IMR-90 (cell line): ENCODE measurements around the gene PTK6. TPM values are rescaled to one million over a fixed set of nuclear protein-coding genes. Genes with fewer than 3 reads are reported as not detected.

Source experiments
- ATAC-seq: fragments of 200-7000 bp; cut with Tn5 transposase; 2 replicates; pipeline ENCODE4 v1.9.1; 2020; ENCODE audit warnings: low read depth, mild to moderate bottlenecking, moderate library complexity
- BruUV-seq: library from RNA; stranded (reverse); fragments of 400-500 nt; replicated peaks from 2 replicates; lab custom pipeline; 2021; lab: Mats Ljungman, UMichigan
- CTCF ChIA-PET: fragments of 300-600 bp; formaldehyde crosslinking; extraction: SDS; loops from one replicate; lab custom pipeline; 2021; ENCODE audit warnings: antibody characterized with exemption; lab: Yijun Ruan, JAX
- POLR2A ChIA-PET: fragments of 300-600 bp; sonication (Branson Sonifier 250); formaldehyde crosslinking; loops from one replicate; lab custom pipeline; 2022; ENCODE audit warnings: antibody characterized with exemption; ENCODE audit not compliant: unreplicated experiment; lab: Charles Lee
- DNase-seq: peaks from one replicate; pipeline ENCODE4 v3.0.0; 2013
- H2AFZ ChIP-seq: replicated peaks from 2 replicates; pipeline ENCODE3; 2013; ENCODE audit warnings: low read length, mild to moderate bottlenecking; ENCODE audit not compliant: poor library complexity
- H2AK5ac ChIP-seq: 2 replicates; pipeline ENCODE4 v1.6.1; 2013; ENCODE audit warnings: low read depth, low read length, inconsistent platforms
- H2AK9ac ChIP-seq: replicated peaks from 2 replicates; pipeline ENCODE3; 2013; ENCODE audit warnings: mild to moderate bottlenecking, low read depth, low read length, moderate library complexity; ENCODE audit not compliant: poor library complexity
- H2BK120ac ChIP-seq: 2 replicates; pipeline ENCODE4 v1.6.1; 2013; ENCODE audit warnings: low read depth, low read length, inconsistent platforms
- H2BK15ac ChIP-seq: 3 replicates; pipeline ENCODE4 v1.6.1; 2013; ENCODE audit warnings: low read depth, low read length, inconsistent platforms
- H2BK20ac ChIP-seq: 2 replicates; pipeline ENCODE4 v1.6.1; 2013; ENCODE audit warnings: low read depth, mild to moderate bottlenecking, inconsistent platforms, low read length, moderate library complexity
- H2BK5ac ChIP-seq: 2 replicates; pipeline ENCODE4 v1.6.1; 2013; ENCODE audit warnings: mild to moderate bottlenecking, low read depth, low read length, inconsistent platforms; ENCODE audit not compliant: poor library complexity, severe bottlenecking
- H3K14ac ChIP-seq: replicated peaks from 2 replicates; pipeline ENCODE4 v1.6.1; 2013; ENCODE audit warnings: low read depth, low read length, inconsistent platforms
- H3K18ac ChIP-seq: 2 replicates; pipeline ENCODE4 v1.6.1; 2013; ENCODE audit warnings: low read depth, low read length, control low read depth
- H3K23ac ChIP-seq: 2 replicates; pipeline ENCODE4 v1.6.1; 2013; ENCODE audit warnings: low read depth, low read length, inconsistent platforms
- H3K27ac ChIP-seq: 2 replicates; pipeline ENCODE4 v1.5.1; 2013; ENCODE audit warnings: mild to moderate bottlenecking, control low read depth, low read length; ENCODE audit not compliant: insufficient read depth
- H3K27me3 ChIP-seq: 2 replicates; pipeline ENCODE4 v1.6.1; 2013; ENCODE audit warnings: low read length; ENCODE audit not compliant: control insufficient read depth, insufficient read depth
- H3K36me3 ChIP-seq: 2 replicates; pipeline ENCODE4 v1.6.1; 2013; ENCODE audit warnings: low read length, mixed read lengths; ENCODE audit not compliant: control insufficient read depth, insufficient read depth
- H3K4ac ChIP-seq: 2 replicates; pipeline ENCODE4 v1.6.1; 2013; ENCODE audit warnings: low read depth, low read length, inconsistent platforms
- H3K4me1 ChIP-seq: 2 replicates; pipeline ENCODE4 v1.6.1; 2013; ENCODE audit warnings: low read length, mixed read lengths; ENCODE audit not compliant: control insufficient read depth, insufficient read depth
- H3K4me2 ChIP-seq: 2 replicates; pipeline ENCODE4 v1.6.1; 2013; ENCODE audit warnings: low read depth, mild to moderate bottlenecking, control low read depth, low read length, moderate library complexity
- H3K4me3 ChIP-seq: 2 replicates; pipeline ENCODE4 v1.5.1; 2013; ENCODE audit warnings: low read depth, mild to moderate bottlenecking, control low read depth, low read length, moderate library complexity; ENCODE audit not compliant: insufficient read depth
- H3K56ac ChIP-seq: 2 replicates; pipeline ENCODE4 v1.6.1; 2013; ENCODE audit warnings: low read length, inconsistent platforms; ENCODE audit not compliant: insufficient read depth; ENCODE audit errors: extremely low read depth
- H3K79me1 ChIP-seq, 2 experiments: 2 replicates each; pipeline ENCODE4 v1.6.1; 2013; ENCODE audit warnings: low read length in 2 of 2, inconsistent platforms in 1 of 2, low read depth in 1 of 2
- H3K9ac ChIP-seq: 2 replicates; pipeline ENCODE4 v1.6.1; 2013; ENCODE audit warnings: low read depth, low read length, control low read depth
- H3K9me1 ChIP-seq: 2 replicates; pipeline ENCODE4 v1.6.1; 2013; ENCODE audit warnings: low read length, inconsistent platforms; ENCODE audit not compliant: insufficient read depth
- H3K9me3 ChIP-seq: 2 replicates; pipeline ENCODE4 v1.6.1; 2013; ENCODE audit warnings: low read length; ENCODE audit not compliant: control insufficient read depth, insufficient read depth
- H4K20me1 ChIP-seq: 2 replicates; pipeline ENCODE4 v1.6.1; 2013; ENCODE audit warnings: low read length, inconsistent platforms; ENCODE audit not compliant: insufficient read depth
- H4K5ac ChIP-seq: 2 replicates; pipeline ENCODE4 v1.6.1; 2013; ENCODE audit warnings: mild to moderate bottlenecking, low read depth, low read length, control low read depth
- H4K8ac ChIP-seq, 2 experiments: 2 replicates each; pipeline ENCODE4 v1.6.1; 2013; ENCODE audit warnings: low read depth in 2 of 2, low read length in 2 of 2, control low read depth in 1 of 2, inconsistent platforms in 1 of 2
- H4K91ac ChIP-seq: 2 replicates; pipeline ENCODE4 v1.6.1; 2013; ENCODE audit warnings: low read depth, low read length, inconsistent platforms; ENCODE audit not compliant: insufficient read depth
- FOS ChIP-seq: fragments of 150-350 bp; IDR thresholded peaks from 2 replicates; pipeline ENCODE4 v1.6.1; 2016; ENCODE audit warnings: low read depth, low read length
- SMC3 ChIP-seq: fragments of 150-350 bp; IDR thresholded peaks from 2 replicates; pipeline ENCODE4 v1.6.1; 2016; ENCODE audit warnings: low read depth, mild to moderate bottlenecking, antibody characterized with exemption, low read length, moderate library complexity
- USF2 ChIP-seq: fragments of 150-350 bp; IDR thresholded peaks from 2 replicates; pipeline ENCODE4 v1.6.1; 2017; ENCODE audit warnings: mild to moderate bottlenecking, antibody characterized with exemption, low read length, low read depth
- WGBS, 2 experiments: methylation state at CpG; one replicate each; pipeline versions ENCODE4 v1.1.5 to v1.1.7; 2013; ENCODE audit warnings: missing lambda C conversion rate in 2 of 2; ENCODE audit not compliant: insufficient read length in 1 of 2; ENCODE audit errors: extremely low coverage in 2 of 2; 5-methylcytosine and 5-hydroxymethylcytosine counted together
- dilution Hi-C: fragments of 300-500 bp; cut with HindIII; formaldehyde crosslinking; loops from one replicate; pipeline ENCODE4 v1.14.3; 2018; ENCODE audit warnings: low sequenced_read_pairs; ENCODE audit not compliant: unreplicated experiment
- in situ Hi-C: fragments of 300-500 bp; cut with MboI; formaldehyde crosslinking; loops from 3 replicates; pipeline ENCODE4 v1.14.3; 2019; ENCODE audit warnings: low sequenced_read_pairs, inconsistent platforms, mixed read lengths
- intact Hi-C: fragments of 100-400 bp; cut with micrococcal nuclease; formaldehyde crosslinking; loops from 2 replicates; pipeline ENCODE4 v1.10.0; 2022
- polyA plus RNA-seq, 3 experiments: library from polyadenylated mRNA; depleted of rRNA; stranded (reverse); fragments of >200 nt; gene quantifications; 2 replicates each; pipeline ENCODE4 v1.2.3, GENCODE V29; 2012; ENCODE audit warnings: low replicate concordance in 1 of 3
- total RNA-seq: library from RNA; depleted of rRNA; stranded (reverse); fragments of >200 nt; gene quantifications from 2 replicates; pipeline ENCODE4 v1.2.3, GENCODE V29; 2012

Gene PTK6
- total and polyA plus RNA-seq, 2 of the 4 experiments (the other 2 are of a cell fraction): not detected

- H3K4me1 ChIP-seq: 0 out of 2 replicates have a peak, but pooled peaks cover 1% of the 10 kb centered on the region
- dilution Hi-C loops: no loop called here
- H2BK120ac ChIP-seq: no peak overlapping the region
- no peak for ATAC-seq
- no peaks in the 10 kb centered on the region for H4K20me1 ChIP-seq
- no peak overlapping the region for H3K4ac ChIP-seq
- in situ Hi-C loops: no loop called here
- TF ChIP-seq USF2: no peak
- TF ChIP-seq FOS: no peak
- no peak for TF ChIP-seq SMC3
- H2BK5ac ChIP-seq: no peak overlapping the region
- no peak overlapping the region for H2BK15ac ChIP-seq
- H3K14ac ChIP-seq: no peak overlapping the region
- H3K23ac ChIP-seq: no peak overlapping the region
- H3K4me3 ChIP-seq: no peak overlapping the region
- no peak overlapping the region for H3K4me2 ChIP-seq
- H4K91ac ChIP-seq: no peak overlapping the region
- no peaks in the 10 kb centered on the region for H3K36me3 ChIP-seq
- H2AK5ac ChIP-seq: no peak overlapping the region
- no peak overlapping the region for H3K27ac ChIP-seq
- no peak overlapping the region for H3K56ac ChIP-seq
- H3K9me1 ChIP-seq: no peaks in the 10 kb centered on the region
- DNase-seq: no peak
- no peak overlapping the region for H2AK9ac ChIP-seq
- H4K8ac ChIP-seq: no peak overlapping the region
- no peak overlapping the region for H3K18ac ChIP-seq
- H4K5ac ChIP-seq: no peak overlapping the region
- ChIA-PET POLR2A (no interaction called here), CTCF (no interaction called here)
- no peak overlapping the region for H2BK20ac ChIP-seq
- WGBS, 2 experiments: 100% methylated on average over 1 of the region's 9 CpGs; no CpG with 5 or more reads in 1 of the 2 experiments
- intact Hi-C loops: no loop called here
- no peak overlapping the region for H3K9ac ChIP-seq
- H2AFZ ChIP-seq: no peak overlapping the region
- BruUV-seq: no TSS peak
- H3K79me1 ChIP-seq: no peaks in the 10 kb centered on the region
- H3K27me3 ChIP-seq: peaks cover 49% of the 10 kb centered on the region
- peaks cover 29% of the 10 kb centered on the region for H3K9me3 ChIP-seq
These were observed 32.5 kb downstream of the PTK6 start for GRCh38 chr20:63504642-63505041.
